Prostate gland (tissue), 2 donors: ENCODE results near the gene PDE11A.

ENCODE experiments used
- CTCF ChIP-seq, 4 experiments: fragments of 200-600 bp in 2 of 4; fragments of 450-650 bp in 2 of 4; sonication (generic) in 2 of 4; IDR thresholded peaks; 1 replicate in 3 of 4; 2 replicates in 1 of 4; pipeline ENCODE4 v1.5.1; 2016 to 2019; ENCODE audit warnings: antibody characterized with exemption in 4 of 4, mild to moderate bottlenecking in 2 of 4, moderate library complexity in 2 of 4
- POLR2AphosphoS5 ChIP-seq: sonication (generic); formaldehyde crosslinking; IDR thresholded peaks from one replicate; pipeline ENCODE4 v1.6.1; 2017; ENCODE audit warnings: antibody characterized with exemption

GRCh38 chr2:177886824-177887223, 185.8 kb downstream of the PDE11A start:
- TF ChIP-seq CTCF (IDR thresholded peaks at IDR 0.05) (no peak), POLR2AphosphoS5 (no peak)
